HG02981 (cell line): Measurements from ENCODE around the gene ARHGEF7.

Experiments used
- ATAC-seq: cut with Tn5 transposase; IDR thresholded peaks from one replicate; pipeline ENCODE4 v1.9.1; 2021; ENCODE audit warnings: mild to moderate bottlenecking, moderate library complexity; ENCODE audit not compliant: unreplicated experiment

Gene ARHGEF7

DNA sequence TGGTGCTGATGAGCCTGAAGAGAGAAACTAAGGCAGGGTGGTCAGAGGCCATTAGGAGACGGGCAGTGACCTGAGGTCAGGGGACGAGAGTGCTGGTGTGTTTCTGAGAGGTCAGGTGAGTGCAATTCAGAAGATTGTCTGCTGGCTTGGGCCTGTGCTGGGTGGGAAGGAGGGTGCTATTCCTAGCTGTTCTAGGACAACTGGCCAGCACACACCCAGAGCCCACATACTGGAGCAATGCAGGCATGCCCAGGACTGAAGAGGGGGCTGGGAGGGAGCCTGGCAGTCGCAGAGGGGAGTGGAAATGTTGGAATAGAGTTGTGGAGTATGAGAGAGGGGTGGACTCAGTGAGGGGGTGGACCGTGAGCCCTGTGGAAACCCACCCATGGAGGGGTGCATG lies 16.5 kb downstream of the ARHGEF7 start:
- ATAC-seq, result no peak

- no peak for ATAC-seq
These were observed 17.8 kb downstream of the ARHGEF7 start for GRCh38 chr13:111132948-111133347.

GRCh38 chr13:111139452-111139851 lies 24.3 kb downstream of the ARHGEF7 start:
- ATAC-seq, result no peak

DNA sequence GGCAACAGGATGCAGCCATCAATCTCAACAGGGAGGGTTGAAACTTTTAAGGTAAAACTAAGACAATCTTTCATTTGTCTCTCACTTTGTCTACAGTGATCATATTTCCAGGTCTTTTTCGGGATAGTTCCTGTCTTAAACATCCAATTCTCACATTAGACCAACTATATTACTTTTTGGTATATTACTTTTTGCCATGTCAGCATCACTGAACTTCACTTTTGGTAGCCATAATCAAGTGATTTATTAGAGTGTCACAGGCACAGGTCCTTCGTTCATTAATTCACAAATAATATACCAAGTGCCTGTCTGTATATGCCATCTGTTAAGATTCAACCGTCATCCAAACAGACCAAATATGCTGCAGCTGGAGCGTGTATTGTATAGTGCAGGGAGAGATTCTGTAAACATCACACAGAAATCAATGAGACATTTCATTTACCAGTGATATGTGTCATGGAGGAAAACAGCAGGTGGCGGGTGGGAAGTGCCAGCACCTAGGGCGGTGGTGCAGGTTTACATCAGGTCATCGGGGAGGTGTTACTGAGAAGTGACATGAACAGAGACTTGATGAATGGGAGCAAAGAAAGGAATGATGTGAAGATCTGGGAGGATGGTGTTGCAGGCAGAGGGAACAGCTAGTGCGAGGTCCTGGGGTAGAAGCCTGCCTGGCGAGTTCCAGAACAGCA lies 24.9 kb downstream of the ARHGEF7 start:
- ATAC-seq, result no peak

DNA sequence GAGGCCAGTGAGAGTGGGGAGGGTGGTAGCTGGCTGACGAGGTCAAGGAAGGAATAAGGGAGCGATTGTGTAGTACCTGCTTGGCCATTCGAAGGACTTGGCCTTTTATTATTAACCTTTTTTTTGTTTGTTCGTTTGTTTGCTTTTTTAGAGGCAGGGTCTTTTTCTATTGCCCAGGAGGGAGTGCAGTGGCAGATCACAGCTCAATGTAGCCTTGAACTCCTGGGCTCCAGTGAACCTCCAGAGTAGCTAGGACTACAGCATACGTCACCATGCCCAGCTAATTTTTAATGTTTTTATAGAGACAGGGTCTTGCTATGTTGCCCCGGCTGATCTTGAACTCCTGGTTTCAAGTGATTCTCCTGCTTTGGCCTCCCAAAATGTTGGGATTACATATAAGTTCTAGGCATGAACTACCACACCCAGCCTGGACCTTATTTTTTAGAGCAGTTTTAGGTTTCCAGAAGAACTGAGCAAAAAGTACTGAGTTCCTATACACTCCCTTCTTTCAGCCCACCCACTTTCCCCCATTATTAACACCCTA lies 25.5 kb downstream of the ARHGEF7 start:
- no peak for ATAC-seq

GRCh38 chr13:111142472-111142871 lies 27.4 kb downstream of the ARHGEF7 start:
- ATAC-seq, result no peak

DNA sequence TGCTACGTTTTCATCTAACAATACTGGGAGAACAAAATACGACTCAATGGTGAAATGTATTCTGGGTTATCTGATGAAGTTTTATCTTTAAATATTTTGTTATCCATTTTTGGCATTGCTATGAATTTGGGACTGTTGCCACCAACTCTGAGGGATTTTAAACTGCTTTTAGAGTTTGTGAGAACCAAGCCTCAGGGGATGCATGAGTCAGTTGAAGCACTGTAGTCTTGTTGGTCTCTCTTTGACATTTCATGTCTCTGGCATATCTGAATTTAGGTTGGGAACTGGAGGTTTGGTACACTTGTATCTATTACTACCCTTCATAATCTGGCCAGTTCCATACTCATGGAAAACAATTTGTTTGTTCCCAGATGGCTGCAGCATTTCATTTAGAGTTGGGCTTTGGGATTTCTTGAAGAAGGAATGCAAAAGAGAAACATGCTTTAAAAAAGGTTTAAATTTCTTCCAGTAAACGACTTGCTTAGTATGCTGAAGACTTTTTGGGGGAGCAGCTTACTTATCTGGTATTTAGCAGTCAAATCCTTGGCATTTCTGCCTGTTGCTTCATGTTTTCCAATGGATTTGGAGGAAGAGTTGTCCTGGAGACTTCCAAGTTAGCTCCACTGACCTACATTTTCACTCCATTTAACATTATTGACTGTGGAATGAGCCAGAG lies 28.9 kb downstream of the ARHGEF7 start:
- no peak for ATAC-seq

GRCh38 chr13:111145071-111145470 lies 30.0 kb downstream of the ARHGEF7 start:
- no peak for ATAC-seq

- no peak for ATAC-seq
These were observed 30.4 kb downstream of the ARHGEF7 start for GRCh38 chr13:111145506-111145905.

GRCh38 chr13:111152844-111153243 lies 37.7 kb downstream of the ARHGEF7 start:
- ATAC-seq, result no peak

GRCh38 chr13:111153279-111153976 lies 38.3 kb downstream of the ARHGEF7 start:
- peak; percentile 88 for ATAC-seq

DNA sequence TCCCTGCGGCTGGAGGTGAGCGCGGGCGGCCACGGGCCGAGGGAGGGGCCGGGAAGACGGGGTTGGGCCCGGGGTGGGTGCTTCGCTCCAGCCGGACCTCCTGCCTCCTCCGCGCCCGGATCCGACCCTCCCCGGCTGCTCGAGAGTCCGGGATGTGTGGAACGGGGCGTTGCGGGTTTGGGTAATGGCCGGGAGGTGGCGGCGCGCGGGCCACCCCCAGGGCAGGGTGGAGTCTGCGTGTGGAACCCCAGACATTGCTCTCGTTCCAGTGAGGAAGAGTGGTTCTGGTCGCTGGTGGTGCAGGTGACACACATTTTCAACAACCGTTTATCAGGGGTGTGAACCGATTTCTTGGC lies 38.8 kb downstream of the ARHGEF7 start:
- ATAC-seq, result peak; percentile 35

GRCh38 chr13:111156421-111156820 lies 41.3 kb downstream of the ARHGEF7 start:
- ATAC-seq, result no peak

DNA sequence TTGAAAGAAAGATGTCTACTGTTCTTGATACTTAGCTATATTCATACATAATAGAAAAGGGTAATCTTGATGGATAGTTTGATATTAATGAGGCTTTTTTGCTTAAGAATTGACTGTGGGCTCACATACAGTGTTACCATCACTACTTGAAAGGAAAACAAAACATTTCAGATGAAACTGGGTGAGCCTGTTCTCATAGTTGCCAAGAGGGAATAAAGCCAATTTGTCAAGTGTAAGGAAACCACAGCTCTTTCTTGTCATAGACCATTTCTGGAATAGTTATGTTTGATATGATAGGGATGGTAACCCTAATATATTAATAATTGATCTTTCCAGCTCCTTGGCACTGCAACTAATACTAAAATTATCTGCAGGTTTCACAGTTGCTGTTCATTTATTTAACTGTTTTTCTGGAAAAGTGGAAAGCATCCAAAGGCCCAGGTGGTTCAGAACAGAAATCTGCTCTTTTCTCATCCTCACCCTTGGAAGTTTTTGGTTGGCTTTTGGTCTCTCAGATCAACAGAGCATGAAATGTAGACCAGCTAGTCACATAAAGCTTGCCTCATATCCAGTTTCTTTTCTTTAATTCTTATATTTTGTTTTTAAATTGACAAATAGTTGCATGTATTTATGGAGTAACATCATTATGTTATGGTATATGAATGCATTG lies 43.2 kb downstream of the ARHGEF7 start:
- no peak for ATAC-seq

GRCh38 chr13:111159362-111160320 lies 44.5 kb downstream of the ARHGEF7 start:
- ATAC-seq, result no peak

- ATAC-seq, result no peak
These were observed 45.5 kb downstream of the ARHGEF7 start for GRCh38 chr13:111160648-111161047.

- peak; percentile 38 for ATAC-seq
These were observed 46.8 kb downstream of the ARHGEF7 start for GRCh38 chr13:111161601-111162600.

- peak; percentile 45 for ATAC-seq
These were observed 50.3 kb downstream of the ARHGEF7 start for GRCh38 chr13:111165241-111166010.
